Activated naive CD4-positive, alpha-beta T cell treated with anti-CD3 and anti-CD28 coated beads for 36 hours (primary cell): ENCODE measurements around the gene MXRA8. TPM values are rescaled to one million over a fixed set of nuclear protein-coding genes. Genes with fewer than 3 reads are reported as not detected.

Experiments
- microRNA-seq: library from miRNA; unstranded; fragments of <30 nt; microRNA quantifications from one replicate; pipeline ENCODE4 v1.2.0, GENCODE V29; 2022; ENCODE audit warnings: borderline microRNAs expressed, borderline replicate concordance
- total RNA-seq, 2 experiments: library from RNA; stranded (reverse); gene quantifications; one replicate each; pipeline ENCODE4 v1.2.3, GENCODE V29; 2021

The MXRA8 gene
- total RNA-seq, 2 experiments from 2014 or later: 0.54 to 0.57 TPM

Small RNA genes within 50 kb of the gene (microRNA-seq; reads per million reads assigned to microRNA genes)
- gene MIR6727: not detected
- not detected for gene MIR6808

Other genes with a start within 250 kb of the MXRA8 start
- 10 to 100 TPM; 14.9 to 18.6 TPM for gene C1orf159, start 242.5 kb downstream of the MXRA8 start, total RNA-seq
- gene TTLL10, start 184.7 kb downstream of the MXRA8 start, total RNA-seq: not detected
- gene TNFRSF18, start 152.0 kb downstream of the MXRA8 start, total RNA-seq: 10 to 100 TPM; 30.7 to 31.0 TPM
- gene TNFRSF4, start 144.4 kb downstream of the MXRA8 start, total RNA-seq: 100 to 1,000 TPM; 107 to 110 TPM
- gene SDF4, start 126.6 kb downstream of the MXRA8 start, total RNA-seq: 10 to 100 TPM; 74.7 to 79.5 TPM
- 1 to 10 TPM; 8.7 to 9.9 TPM for gene B3GALT6, start 126.3 kb downstream of the MXRA8 start, total RNA-seq
- 1 to 10 TPM; 6.0 to 7.8 TPM for gene C1QTNF12, start 111.8 kb downstream of the MXRA8 start, total RNA-seq
- gene UBE2J2, start 84.7 kb downstream of the MXRA8 start, total RNA-seq: 10 to 100 TPM; 48.5 to 49.7 TPM
- gene SCNN1D, start 78.1 kb downstream of the MXRA8 start, total RNA-seq: 1 to 10 TPM; 5.6 to 7.6 TPM
- 10 to 100 TPM; 24.1 to 25.3 TPM for gene ACAP3, start 50.6 kb downstream of the MXRA8 start, total RNA-seq
- 10 to 100 TPM; 17.0 to 17.6 TPM for gene PUSL1, start 50.0 kb downstream of the MXRA8 start, total RNA-seq
- 100 to 1,000 TPM; 117 to 118 TPM for gene INTS11, start 33.9 kb downstream of the MXRA8 start, total RNA-seq
- 1 to 10 TPM; 5.6 to 5.7 TPM for gene CPTP, start 33.8 kb downstream of the MXRA8 start, total RNA-seq
- under 1 TPM; 0.10 to 0.14 TPM for gene TAS1R3, start 27.3 kb downstream of the MXRA8 start, total RNA-seq
- 10 to 100 TPM; 33.4 to 35.0 TPM for gene DVL1, start 9.1 kb downstream of the MXRA8 start, total RNA-seq
- gene AURKAIP1, start 16.7 kb upstream of the MXRA8 start, total RNA-seq: 100 to 1,000 TPM; 108 TPM
- 100 to 1,000 TPM in 1 of 2 experiments, 10 to 100 TPM in 1; 97.7 to 108 TPM for gene CCNL2, start 40.8 kb upstream of the MXRA8 start, total RNA-seq
- gene MRPL20, start 48.7 kb upstream of the MXRA8 start, total RNA-seq: 100 to 1,000 TPM; 103 to 107 TPM
- not detected for gene ANKRD65, start 62.7 kb upstream of the MXRA8 start, total RNA-seq
- under 1 TPM; 0.72 to 0.74 TPM for gene VWA1, start 77.1 kb upstream of the MXRA8 start, total RNA-seq
- gene ATAD3C, start 91.1 kb upstream of the MXRA8 start, total RNA-seq: under 1 TPM; 0.42 to 0.57 TPM
- gene ATAD3B, start 113.2 kb upstream of the MXRA8 start, total RNA-seq: 10 to 100 TPM; 32.7 to 38.7 TPM
- 10 to 100 TPM; 39.4 to 41.0 TPM for gene ATAD3A, start 153.6 kb upstream of the MXRA8 start, total RNA-seq
- gene TMEM240, start 182.1 kb upstream of the MXRA8 start, total RNA-seq: not detected
- gene SSU72, start 216.3 kb upstream of the MXRA8 start, total RNA-seq: 10 to 100 TPM; 91.6 to 95.9 TPM
- gene FNDC10, start 241.6 kb upstream of the MXRA8 start, total RNA-seq: 1 to 10 TPM in 1 of 2 experiments, under 1 TPM in 1; 0.94 to 1.2 TPM